ENCODE data around the gene ENGASE. TPM values are rescaled to one million over a fixed set of nuclear protein-coding genes. Genes with fewer than 3 reads are reported as not detected.

Gene ENGASE
- total RNA-seq, 4 donors from 2014 or later, result 21.6 to 60.7 (median 31.7) TPM

DNA sequence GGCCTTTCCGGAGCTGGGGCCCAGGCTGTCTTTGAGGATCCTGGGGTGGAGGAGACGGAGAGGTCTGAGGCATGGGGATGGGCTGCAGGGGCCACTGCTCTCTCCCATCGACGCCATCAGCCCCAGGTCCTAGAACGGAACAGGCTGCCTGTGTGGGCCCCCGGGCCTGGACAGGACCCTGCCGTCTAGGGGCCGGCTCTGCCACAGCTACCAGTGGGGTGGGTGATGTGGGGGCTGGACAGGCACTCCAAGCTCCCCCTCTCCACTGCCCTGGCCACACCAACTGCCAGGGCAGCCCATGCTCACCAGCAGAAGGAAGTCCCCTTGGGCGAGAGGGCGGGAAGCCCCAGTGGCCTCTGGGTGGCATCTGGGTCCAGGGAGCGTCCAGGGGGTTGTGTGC, 37.8 kb downstream of the ENGASE start:
- TF ChIP-seq CTCF (IDR thresholded peaks at IDR 0.05; ENCODE audit: low read depth), result no peak

- TF ChIP-seq CTCF (IDR thresholded peaks at IDR 0.05; ENCODE audit: low read depth), result no peak
Observed at GRCh38 chr17:79113699-79114457, 39.3 kb downstream of the ENGASE start.

DNA sequence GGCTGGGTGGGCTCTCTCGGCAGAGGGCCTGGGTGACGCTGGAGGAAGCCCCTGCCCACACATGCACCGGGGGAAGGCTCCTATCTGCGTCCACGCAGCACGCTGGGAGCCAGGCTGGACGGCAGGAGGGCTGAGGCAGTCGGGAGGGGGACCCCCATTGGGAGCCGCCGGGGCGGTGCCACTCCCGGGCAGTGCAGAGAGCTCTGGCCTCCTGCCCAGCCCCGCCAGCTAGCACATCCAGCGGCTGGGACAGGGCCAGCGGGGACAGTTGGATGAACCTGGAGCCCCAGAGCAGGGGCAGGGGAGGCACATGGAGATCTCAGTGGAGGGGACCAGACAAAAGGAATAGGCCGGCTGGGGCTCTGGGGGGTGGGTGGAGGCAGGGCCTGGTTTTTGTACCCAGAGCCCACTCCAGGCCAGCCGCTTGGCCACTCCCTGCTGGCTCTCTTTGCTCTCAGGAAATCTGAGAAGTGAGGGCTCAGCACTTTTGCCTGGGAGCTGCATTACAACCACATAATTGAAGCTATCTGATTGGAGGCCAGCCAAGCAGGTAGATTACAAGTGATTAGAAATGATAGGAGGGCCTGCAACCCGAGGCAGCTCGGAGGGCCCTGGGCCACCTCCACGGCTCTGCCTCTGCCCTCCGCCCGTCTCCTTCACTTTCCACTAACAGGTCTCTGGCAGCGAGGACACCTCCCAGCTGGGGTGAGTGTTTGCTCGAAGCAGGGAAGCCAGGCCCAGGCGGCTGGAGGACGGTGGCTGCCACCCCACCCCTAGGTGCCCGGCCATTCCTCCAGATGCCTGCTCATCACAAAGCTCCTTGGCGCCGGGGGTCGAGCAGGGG, 40.1 kb downstream of the ENGASE start:
- no peak for TF ChIP-seq CTCF (IDR thresholded peaks at IDR 0.05; ENCODE audit: low read depth)

DNA sequence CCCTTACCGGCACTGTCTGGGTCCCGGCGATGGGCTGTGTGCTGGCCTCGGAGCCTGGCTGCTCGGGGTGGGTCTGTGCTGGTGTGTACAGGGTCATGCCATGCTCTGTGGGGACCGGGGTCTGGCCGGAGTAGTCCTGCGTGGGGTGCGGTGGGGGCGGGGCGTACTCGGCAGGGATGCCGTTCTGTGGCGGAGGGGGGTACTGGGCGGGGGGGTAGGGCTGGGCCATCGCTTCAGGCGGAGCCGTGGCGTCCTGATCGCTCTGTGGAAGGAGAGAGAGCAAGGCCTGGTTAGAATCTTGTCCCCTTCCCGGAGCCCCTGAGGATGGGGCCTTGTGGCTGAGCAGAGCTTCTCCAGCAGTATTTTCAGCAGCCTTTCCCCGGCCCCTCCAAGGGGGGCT, 40.9 kb downstream of the ENGASE start:
- no peak for TF ChIP-seq CTCF (IDR thresholded peaks at IDR 0.05; ENCODE audit: low read depth)

DNA sequence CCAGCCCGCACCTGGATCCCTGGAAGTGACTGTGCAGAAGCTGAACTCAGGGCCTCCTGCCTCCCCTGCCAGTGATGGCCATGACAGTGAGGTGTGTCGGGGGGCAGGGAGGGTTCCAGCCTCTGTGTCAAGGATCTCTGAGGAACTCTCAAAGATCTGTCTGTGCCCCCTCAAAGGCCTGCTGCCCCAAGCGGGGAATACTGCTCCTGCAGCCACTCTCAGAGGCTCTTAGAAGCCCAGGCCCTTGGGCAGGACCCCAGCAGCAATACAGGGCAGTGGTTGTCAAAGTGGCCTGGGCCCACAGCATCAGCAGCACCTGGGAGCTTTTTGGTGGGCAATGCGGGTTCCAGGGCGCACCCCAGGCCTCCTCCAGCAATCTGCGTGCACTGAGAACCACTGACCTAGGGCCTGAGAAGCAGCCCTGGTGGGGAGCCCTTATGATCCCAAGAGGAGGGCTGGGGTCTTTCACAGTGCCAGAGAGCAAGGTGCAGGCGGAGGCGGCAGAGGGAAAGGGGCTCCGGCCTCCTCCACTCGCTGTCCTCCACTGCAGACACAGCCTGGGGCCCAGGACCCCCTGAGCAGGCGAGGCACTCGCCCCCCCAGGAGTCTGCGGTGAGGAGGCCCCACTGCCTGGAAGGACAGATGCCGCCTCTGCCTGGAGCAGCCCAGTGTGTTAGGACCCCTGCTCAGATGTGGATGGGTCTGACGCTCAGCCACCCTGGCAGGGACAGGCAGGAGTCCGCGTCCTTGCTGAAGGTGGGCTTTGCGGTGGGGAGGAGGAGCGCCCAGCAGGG, 42.1 kb downstream of the ENGASE start:
- TF ChIP-seq CTCF (IDR thresholded peaks at IDR 0.05; ENCODE audit: low read depth), result no peak

- TF ChIP-seq CTCF (IDR thresholded peaks at IDR 0.05; ENCODE audit: low read depth), result no peak
Observed at GRCh38 chr17:79117905-79118487, 43.4 kb downstream of the ENGASE start.
